Tibial nerve (tissue), 3 donors: ENCODE measurements around the gene FAM161B.
"Not testable (repeated sequence)": the region's sequence is repeated elsewhere in the genome, so short reads cannot be mapped to it uniquely, and the experiment has no call there.

ENCODE experiments used
- CTCF ChIP-seq, 5 experiments: fragments of 200-600 bp in 3 of 5; fragments of 450-650 bp in 2 of 5; sonication (generic) in 3 of 5; IDR thresholded peaks; one replicate each; pipeline ENCODE4 v1.5.1; 2016 to 2019; ENCODE audit warnings: antibody characterized with exemption in 5 of 5, mild to moderate bottlenecking in 3 of 5, moderate library complexity in 2 of 5
- POLR2A ChIP-seq, 2 donors: fragments of 450-650 bp; IDR thresholded peaks; one replicate each; pipeline ENCODE4 v1.6.1; 2017; ENCODE audit warnings: antibody characterized with exemption in 2 of 2, mild to moderate bottlenecking in 2 of 2, moderate library complexity in 2 of 2

GRCh38 chr14:73994926-73995325 is 45.0 kb upstream of the FAM161B start:
- TF ChIP-seq POLR2A, CTCF (IDR thresholded peaks at IDR 0.05): not testable (repeated sequence)
